IPS DF 6.9 (cell line): ENCODE data around the gene PLEKHG7.

Experiments used
- DNase-seq: peaks from one replicate; pipeline ENCODE4 v3.0.0-alpha.2; 2013; ENCODE audit warnings: low read depth, low spot score
- H3K27ac ChIP-seq: one replicate; pipeline ENCODE4 v1.5.1; 2013; ENCODE audit warnings: low read length, control low read depth
- H3K27me3 ChIP-seq: 2 replicates; pipeline ENCODE4 v1.6.1; 2013; ENCODE audit warnings: mild to moderate bottlenecking, low read length; ENCODE audit not compliant: control insufficient read depth, insufficient read depth
- H3K36me3 ChIP-seq: 2 replicates; pipeline ENCODE4 v1.6.1; 2013; ENCODE audit warnings: low read length; ENCODE audit not compliant: control insufficient read depth, insufficient read depth
- H3K4me1 ChIP-seq: 2 replicates; pipeline ENCODE4 v1.6.1; 2013; ENCODE audit warnings: low read length; ENCODE audit not compliant: control insufficient read depth, insufficient read depth
- H3K4me3 ChIP-seq: 2 replicates; pipeline ENCODE4 v1.5.1; 2013; ENCODE audit warnings: mild to moderate bottlenecking, low read length
- H3K9me3 ChIP-seq: 2 replicates; pipeline ENCODE4 v1.6.1; 2013; ENCODE audit warnings: low read length, inconsistent platforms; ENCODE audit not compliant: control insufficient read depth, insufficient read depth
- WGBS: extraction: QIAGEN DNeasy Blood & Tissue Kit; methylation state at CpG from one replicate; pipeline ENCODE4 v1.1.7; 2013; ENCODE audit warnings: mixed read lengths, missing lambda C conversion rate; ENCODE audit not compliant: insufficient read length, insufficient coverage; 5-methylcytosine and 5-hydroxymethylcytosine counted together

PLEKHG7 gene

GRCh38 chr12:92706594-92706993 lies 3.8 kb downstream of the PLEKHG7 start:
- Histone ChIP-seq H3K4me1 (peaks cover 1% of the 10 kb centered on the region; the same call in 1 of the 2 replicates), H3K36me3 (no peaks in the 10 kb centered on the region), H3K9me3 (no peaks in the 10 kb centered on the region), H3K4me3 (no peak overlapping the region), H3K27me3 (no peaks in the 10 kb centered on the region), H3K27ac (no peak overlapping the region)
- DNase-seq = no peak
- no CpG with 5 or more reads among the region's 7 CpGs for WGBS

GRCh38 chr12:92707926-92708325 lies 5.1 kb downstream of the PLEKHG7 start:
- no peak for DNase-seq
- Histone ChIP-seq H3K4me1 (peaks cover 1% of the 10 kb centered on the region; the same call in 1 of the 2 replicates), H3K27ac (no peak overlapping the region), H3K27me3 (no peaks in the 10 kb centered on the region), H3K4me3 (no peak overlapping the region), H3K9me3 (no peaks in the 10 kb centered on the region), H3K36me3 (no peaks in the 10 kb centered on the region)
- no CpG with 5 or more reads among the region's 1 CpG for WGBS

GRCh38 chr12:92715625-92716024 lies 12.8 kb downstream of the PLEKHG7 start:
- no CpG with 5 or more reads among the region's 1 CpG for WGBS
- H3K36me3 ChIP-seq = no peaks in the 10 kb centered on the region
- no peak overlapping the region for H3K4me3 ChIP-seq
- H3K9me3 ChIP-seq = no peaks in the 10 kb centered on the region
- H3K27me3 ChIP-seq = no peaks in the 10 kb centered on the region
- H3K4me1 ChIP-seq = no peaks in the 10 kb centered on the region; the same call in 1 of the 2 replicates
- H3K27ac ChIP-seq = no peak overlapping the region
- no peak for DNase-seq

GRCh38 chr12:92717202-92717601 lies 14.4 kb downstream of the PLEKHG7 start:
- no peak overlapping the region for H3K4me3 ChIP-seq
- no CpG with 5 or more reads among the region's 2 CpGs for WGBS

GRCh38 chr12:92718483-92718990 lies 15.7 kb downstream of the PLEKHG7 start:
- no peaks in the 10 kb centered on the region for H3K36me3 ChIP-seq
- no peak overlapping the region for H3K4me3 ChIP-seq
- no CpG with 5 or more reads among the region's 2 CpGs for WGBS
- no peak for DNase-seq
- no peaks in the 10 kb centered on the region for H3K9me3 ChIP-seq
- no peak overlapping the region for H3K27ac ChIP-seq
- H3K27me3 ChIP-seq = no peaks in the 10 kb centered on the region
- H3K4me1 ChIP-seq = no peaks in the 10 kb centered on the region; the same call in 1 of the 2 replicates

More at GRCh38 chr12:92717202-92717601, 14.4 kb downstream of the PLEKHG7 start:
- H3K9me3 ChIP-seq = no peaks in the 10 kb centered on the region
- H3K4me1 ChIP-seq = no peaks in the 10 kb centered on the region; the same call in 1 of the 2 replicates
- H3K27me3 ChIP-seq = no peaks in the 10 kb centered on the region
- no peak for DNase-seq
- H3K36me3 ChIP-seq = no peaks in the 10 kb centered on the region
- no peak overlapping the region for H3K27ac ChIP-seq

GRCh38 chr12:92719674-92720073 lies 16.9 kb downstream of the PLEKHG7 start:
- no peak for DNase-seq
- WGBS = no CpG with 5 or more reads among the region's 6 CpGs
- H3K4me1 ChIP-seq = no peaks in the 10 kb centered on the region; the same call in 1 of the 2 replicates
- no peak overlapping the region for H3K27ac ChIP-seq
- no peaks in the 10 kb centered on the region for H3K27me3 ChIP-seq
- no peaks in the 10 kb centered on the region for H3K9me3 ChIP-seq
- H3K4me3 ChIP-seq = no peak overlapping the region
- no peaks in the 10 kb centered on the region for H3K36me3 ChIP-seq

- H3K4me3 ChIP-seq = no peak overlapping the region
- no CpG with 5 or more reads among the region's 8 CpGs for WGBS
Observed at GRCh38 chr12:92721130-92721529, 18.3 kb downstream of the PLEKHG7 start.

GRCh38 chr12:92721656-92722055 lies 18.9 kb downstream of the PLEKHG7 start:
- H3K27me3 ChIP-seq = no peaks in the 10 kb centered on the region; the same call in 1 of the 2 replicates
- no peaks in the 10 kb centered on the region for H3K36me3 ChIP-seq
- DNase-seq = no peak
- H3K9me3 ChIP-seq = no peaks in the 10 kb centered on the region
- WGBS = no CpG with 5 or more reads among the region's 1 CpG
- H3K4me3 ChIP-seq = no peak overlapping the region
- H3K27ac ChIP-seq = no peak overlapping the region
- H3K4me1 ChIP-seq = no peaks in the 10 kb centered on the region; the same call in 1 of the 2 replicates

More at GRCh38 chr12:92721130-92721529, 18.3 kb downstream of the PLEKHG7 start:
- Histone ChIP-seq H3K36me3 (no peaks in the 10 kb centered on the region), H3K27ac (no peak overlapping the region), H3K9me3 (no peaks in the 10 kb centered on the region), H3K27me3 (no peaks in the 10 kb centered on the region; the same call in 1 of the 2 replicates), H3K4me1 (no peaks in the 10 kb centered on the region; the same call in 1 of the 2 replicates)
- DNase-seq = no peak

- no peak overlapping the region for H3K4me3 ChIP-seq
- no peak overlapping the region for H3K27ac ChIP-seq
- no CpG with 5 or more reads among the region's 3 CpGs for WGBS
- H3K27me3 ChIP-seq = no peaks in the 10 kb centered on the region; the same call in 1 of the 2 replicates
- H3K9me3 ChIP-seq = no peaks in the 10 kb centered on the region
- H3K36me3 ChIP-seq = no peaks in the 10 kb centered on the region
- DNase-seq = no peak
- no peaks in the 10 kb centered on the region for H3K4me1 ChIP-seq
Observed at GRCh38 chr12:92722897-92723296, 20.1 kb downstream of the PLEKHG7 start.

- no CpG with 5 or more reads among the region's 4 CpGs for WGBS
- Histone ChIP-seq H3K27ac (no peak overlapping the region), H3K36me3 (no peaks in the 10 kb centered on the region), H3K9me3 (no peaks in the 10 kb centered on the region), H3K27me3 (no peaks in the 10 kb centered on the region; the same call in 1 of the 2 replicates), H3K4me1 (no peaks in the 10 kb centered on the region), H3K4me3 (no peak overlapping the region)
- no peak for DNase-seq
Observed at GRCh38 chr12:92726850-92727249, 24.1 kb downstream of the PLEKHG7 start.

- DNase-seq = no peak
- Histone ChIP-seq H3K9me3 (no peaks in the 10 kb centered on the region), H3K4me3 (no peak overlapping the region), H3K27me3 (no peaks in the 10 kb centered on the region; the same call in 1 of the 2 replicates), H3K27ac (no peak overlapping the region), H3K36me3 (no peaks in the 10 kb centered on the region), H3K4me1 (no peaks in the 10 kb centered on the region)
- no CpG with 5 or more reads among the region's 1 CpG for WGBS
Observed at GRCh38 chr12:92729773-92730305, 27.1 kb downstream of the PLEKHG7 start.
